NCI-H1048 (cell line): ENCODE measurements around the gene ZNF777.
A peak's percentile ranks its signal among the peaks of the same experiment; 100 is the strongest.
"Not testable (repeated sequence)": the region's sequence is repeated elsewhere in the genome, so short reads cannot be mapped to it uniquely, and the experiment has no call there.

Experiments used
- DNase-seq: peaks from one replicate; lab custom pipeline; 2025; lab: John Stamatoyannopoulos, UW

Gene ZNF777

DNA sequence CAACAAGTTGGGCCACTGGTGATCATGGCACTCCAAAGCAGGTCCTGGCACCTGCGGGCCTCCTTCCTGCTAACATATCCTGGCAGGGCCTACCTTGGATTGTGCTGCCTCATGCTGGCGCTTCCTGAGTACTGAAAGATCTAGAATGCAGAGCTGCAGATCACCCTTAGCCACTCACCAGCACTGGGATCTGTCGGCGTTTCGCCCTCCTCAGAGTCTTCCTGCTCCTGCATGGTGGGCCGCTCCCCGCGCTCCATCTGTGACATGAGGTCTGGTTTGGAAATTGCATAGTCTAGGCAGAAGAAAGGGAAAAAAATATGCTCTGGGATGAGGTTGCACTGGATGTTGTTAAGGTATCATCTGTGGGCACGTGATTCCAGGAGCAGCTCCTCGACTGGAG is 10.0 kb downstream of the ZNF777 start:
- DNase-seq: no peak

GRCh38 chr7:149449897-149450296 is 11.0 kb downstream of the ZNF777 start:
- no peak for DNase-seq

DNA sequence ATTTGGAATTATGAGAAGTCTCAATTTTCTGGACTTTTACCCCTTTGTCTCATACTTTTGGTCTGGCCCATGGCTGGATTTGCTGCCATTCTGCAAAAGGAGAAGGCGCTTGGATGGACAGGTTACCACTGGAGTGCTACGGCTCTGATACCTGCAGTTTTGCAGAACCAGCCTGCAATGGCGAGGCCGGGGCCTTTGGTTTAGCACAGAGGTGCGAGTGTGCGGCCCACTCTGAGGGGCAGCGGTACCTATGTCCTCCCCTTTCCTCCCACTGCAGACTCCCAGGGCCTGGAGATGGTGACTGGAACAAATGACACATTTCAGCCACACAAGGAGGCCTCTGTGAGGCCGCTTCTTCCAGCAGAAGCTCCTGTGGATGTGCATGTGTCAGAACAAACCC is 11.9 kb downstream of the ZNF777 start:
- DNase-seq: no peak

DNA sequence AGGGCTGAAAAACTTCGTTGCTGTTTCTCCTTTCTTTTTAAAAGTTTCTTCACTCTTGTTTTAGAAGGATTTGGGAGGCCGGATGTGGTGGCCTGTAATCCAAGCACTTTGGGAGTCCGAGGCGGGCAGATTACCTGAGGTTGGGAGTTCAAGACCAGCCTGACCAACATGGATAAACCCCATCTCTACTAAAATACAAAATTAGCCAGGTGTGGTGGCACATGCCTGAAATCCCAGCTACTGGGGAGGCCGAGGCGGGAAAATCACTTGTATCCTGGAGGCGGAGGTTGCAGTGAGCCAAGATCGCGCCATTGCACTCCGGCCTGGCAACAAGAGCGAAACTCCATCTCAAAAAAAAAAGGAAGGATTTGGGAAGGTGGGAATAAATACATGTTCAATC is 14.8 kb downstream of the ZNF777 start:
- not testable (repeated sequence) for DNase-seq

DNA sequence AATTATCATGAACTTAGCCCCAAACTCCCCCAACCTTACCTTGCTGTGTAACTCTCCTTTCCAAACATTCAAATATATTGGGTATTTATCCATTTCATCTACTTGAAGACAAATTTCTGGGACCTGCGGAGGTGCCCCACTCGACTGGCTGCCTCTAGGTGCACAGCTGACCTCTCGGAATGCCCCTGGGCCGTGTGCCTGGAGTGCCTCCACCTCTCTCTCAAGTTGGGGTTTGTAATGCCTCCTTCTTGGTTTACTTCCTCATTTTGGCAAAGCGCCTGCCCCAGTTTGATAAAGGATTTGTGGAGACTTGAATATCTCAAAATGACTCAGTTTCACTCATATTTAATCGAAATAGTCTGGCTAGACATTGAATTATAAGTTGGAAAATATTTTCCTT is 16.6 kb downstream of the ZNF777 start:
- DNase-seq: no peak

DNA sequence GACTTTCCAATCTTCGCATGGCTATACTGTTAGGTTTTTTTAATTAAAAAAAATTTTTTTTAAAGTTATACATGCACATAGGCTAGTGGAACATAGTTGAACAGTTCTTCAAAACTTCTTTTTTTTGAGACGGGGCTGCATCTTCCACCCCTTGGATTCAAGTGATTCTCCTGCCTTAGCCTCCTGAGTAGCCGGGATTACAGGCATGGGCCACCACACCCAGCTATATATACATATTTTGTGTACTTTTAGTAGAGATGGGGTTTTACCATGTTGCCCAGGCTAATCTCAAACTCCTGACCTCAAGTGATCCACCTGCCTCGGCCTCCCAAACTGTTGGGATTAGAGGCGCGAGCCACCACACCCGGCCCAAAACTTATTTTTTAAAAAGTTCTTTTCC is 17.3 kb downstream of the ZNF777 start:
- DNase-seq: no peak

DNA sequence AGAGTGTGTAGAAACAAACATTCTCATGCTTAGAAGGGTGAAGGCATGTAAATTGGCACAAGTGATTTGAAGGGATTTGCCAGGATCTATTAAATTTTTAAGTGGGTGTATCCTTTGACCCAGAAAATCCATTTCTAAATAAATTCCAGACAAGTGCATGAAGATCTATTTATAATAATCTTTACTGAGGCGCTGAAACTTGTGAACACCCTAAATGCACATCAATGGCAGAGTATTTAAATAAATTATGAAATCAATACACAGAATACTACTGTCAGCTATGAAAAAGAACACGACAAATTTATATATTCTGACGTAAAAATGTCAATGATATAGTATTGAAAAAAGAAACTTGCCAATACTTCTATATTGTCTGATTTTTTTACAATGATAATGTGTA is 17.9 kb downstream of the ZNF777 start:
- no peak for DNase-seq

DNA sequence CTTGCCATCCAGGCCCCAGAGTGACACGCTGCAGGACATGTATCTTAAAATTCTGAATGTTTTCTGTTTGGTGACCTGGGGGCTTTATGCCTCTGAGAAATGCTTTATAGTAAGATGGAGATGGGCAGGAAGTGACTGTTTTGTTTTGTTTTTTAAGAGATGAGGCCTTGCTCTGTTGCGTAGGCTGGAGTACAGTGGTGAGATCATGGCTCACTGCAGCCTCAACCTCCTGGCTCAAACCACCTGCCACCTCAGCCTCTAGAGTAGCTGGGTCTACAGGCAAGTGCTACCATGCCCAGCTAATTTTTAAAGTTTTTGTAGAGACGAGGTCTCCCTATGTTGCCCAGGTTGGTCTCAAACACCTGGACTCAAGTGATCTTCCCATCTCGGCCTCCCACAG is 20.6 kb downstream of the ZNF777 start:
- no peak for DNase-seq

DNA sequence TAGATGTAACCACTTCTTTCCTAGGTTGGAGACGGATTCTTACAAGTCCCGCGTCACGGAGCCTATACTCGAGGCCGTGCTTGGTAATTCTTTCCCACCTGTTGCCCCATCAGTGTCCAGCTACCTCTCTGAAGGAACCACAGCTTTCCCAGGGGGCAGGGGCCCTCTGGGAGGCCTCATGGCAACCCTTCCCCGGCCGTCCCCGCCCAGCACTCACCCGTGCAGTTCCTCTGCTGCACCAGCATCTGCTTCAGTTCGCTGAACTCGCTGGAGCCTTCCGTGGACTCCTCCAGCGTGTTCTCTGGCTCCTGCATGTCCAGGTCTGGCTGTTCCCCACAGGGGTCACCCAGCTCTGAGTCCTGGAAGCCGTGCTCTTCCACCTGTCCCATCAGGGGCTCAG is 24.5 kb downstream of the ZNF777 start:
- DNase-seq: no peak

DNA sequence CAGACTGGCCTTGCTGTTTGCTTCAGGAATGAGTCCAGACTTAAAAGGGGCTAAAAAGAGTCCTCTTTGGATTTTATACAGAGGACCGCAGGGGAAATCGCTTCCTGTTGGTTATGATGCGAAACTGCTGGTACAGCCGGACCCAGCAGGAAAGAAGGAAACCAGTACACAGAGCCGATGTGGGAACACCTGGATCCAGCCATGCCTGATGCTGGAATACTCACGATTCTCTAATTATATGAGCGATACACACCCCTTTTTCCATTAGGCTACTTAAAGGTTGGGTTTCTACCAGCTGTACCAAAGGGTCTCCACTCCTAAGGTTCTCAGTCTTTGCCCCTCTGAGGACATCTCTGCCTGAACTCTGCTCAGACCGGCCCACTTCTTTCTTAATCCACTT is 27.7 kb downstream of the ZNF777 start:
- DNase-seq: no peak

- DNase-seq: no peak
These were observed 28.7 kb downstream of the ZNF777 start for GRCh38 chr7:149432121-149432691.

DNA sequence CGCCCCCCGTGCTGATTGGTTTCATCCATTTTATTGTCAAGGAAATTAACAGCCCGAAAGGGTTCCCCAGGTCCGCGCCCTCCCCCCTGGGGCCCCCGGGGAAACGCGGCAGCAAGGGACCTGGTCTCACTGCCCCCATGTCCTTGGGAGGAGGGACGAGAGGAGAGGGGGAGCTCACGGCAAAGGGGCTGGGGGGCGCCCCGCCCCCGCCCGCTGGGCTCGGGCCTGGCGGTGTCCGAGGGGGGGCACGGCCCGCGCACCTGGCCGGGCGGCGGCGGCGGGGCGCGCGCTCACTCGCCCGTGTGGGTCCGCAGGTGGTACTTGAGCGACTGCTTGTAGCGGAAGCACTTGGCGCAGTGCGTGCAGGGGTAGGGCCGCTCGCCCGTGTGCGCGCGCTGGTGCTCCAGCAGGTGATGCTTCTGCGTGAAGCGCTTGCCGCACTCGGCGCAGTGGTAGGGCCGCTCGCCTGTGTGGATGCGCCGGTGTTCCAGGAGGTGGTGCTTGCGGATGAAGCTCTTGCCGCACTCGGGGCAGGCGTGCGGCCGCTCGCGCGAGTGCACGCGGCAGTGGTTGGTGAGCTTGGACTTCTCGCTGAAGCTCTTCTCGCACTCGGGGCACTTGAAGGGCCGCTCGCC is 29.3 kb downstream of the ZNF777 start:
- no peak for DNase-seq

- DNase-seq: no peak
These were observed 30.7 kb downstream of the ZNF777 start for GRCh38 chr7:149430192-149430591.

GRCh38 chr7:149427893-149428292 is 33.0 kb downstream of the ZNF777 start:
- DNase-seq: no peak

DNA sequence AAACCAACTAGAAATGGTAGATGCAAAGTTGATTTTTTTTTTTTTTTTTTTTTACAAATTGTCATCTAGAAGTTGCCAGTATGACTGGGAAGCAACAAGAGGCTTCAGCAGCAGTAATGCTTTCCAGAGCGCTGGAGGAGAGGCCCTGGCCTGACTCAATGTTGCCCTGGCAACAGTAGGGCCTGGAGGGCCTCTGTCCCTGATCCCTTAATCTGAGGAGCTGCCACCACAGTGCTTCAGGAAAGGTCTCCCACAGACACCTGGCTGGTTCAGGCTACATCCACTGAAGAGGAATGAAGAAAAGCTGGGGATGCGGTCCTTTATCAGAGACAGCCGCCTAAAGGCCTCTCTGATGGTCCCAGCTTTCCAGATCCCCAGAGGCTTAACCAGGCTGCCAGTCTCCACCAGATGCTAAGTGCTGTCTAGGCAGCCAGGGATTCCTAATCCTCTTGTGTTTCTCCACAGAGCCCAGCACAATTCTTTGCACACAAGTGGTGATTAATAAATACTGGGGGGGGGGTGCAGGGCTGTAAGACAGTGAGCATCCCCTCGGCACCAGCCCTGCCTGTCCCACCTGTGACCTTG is 33.7 kb downstream of the ZNF777 start:
- DNase-seq: no peak

- DNase-seq: no peak
These were observed 37.3 kb downstream of the ZNF777 start for GRCh38 chr7:149423449-149424110.

- DNase-seq: no peak
These were observed 38.0 kb downstream of the ZNF777 start for GRCh38 chr7:149422914-149423301.

GRCh38 chr7:149422162-149422913 is 38.5 kb downstream of the ZNF777 start:
- DNase-seq: peak; percentile 20

- no peak for DNase-seq
These were observed 40.9 kb downstream of the ZNF777 start for GRCh38 chr7:149420006-149420405.

DNA sequence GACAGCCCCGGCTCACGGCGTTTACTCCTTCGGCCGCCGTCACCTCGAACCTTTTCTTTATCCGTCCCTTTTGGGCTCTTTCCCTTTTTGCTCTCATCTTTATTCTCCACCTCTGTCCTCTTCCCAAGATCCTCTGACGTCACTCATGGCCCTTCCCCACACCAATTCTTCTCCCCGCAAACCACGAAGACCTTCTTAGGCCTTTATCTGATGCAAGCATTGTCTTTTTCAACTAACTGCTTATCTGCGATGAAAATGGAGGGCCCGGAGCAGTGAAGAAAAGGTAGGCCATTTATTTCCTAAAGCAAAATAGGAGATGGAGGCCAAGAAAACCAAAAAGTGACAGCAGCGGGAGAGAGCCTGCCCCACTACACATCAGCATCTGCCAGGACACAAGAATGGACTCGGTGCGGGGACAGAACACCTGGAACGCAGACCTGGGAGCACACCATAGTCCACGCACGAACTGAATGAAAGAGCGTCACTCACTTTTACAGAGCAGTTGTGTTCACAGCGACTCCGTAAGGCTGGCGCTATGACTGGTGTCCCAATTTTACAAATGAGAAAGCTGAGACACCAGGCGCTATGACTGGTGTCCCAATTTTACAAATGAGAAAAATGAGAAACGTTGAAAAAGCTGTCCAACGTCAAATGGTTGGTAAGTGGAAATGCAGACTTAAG is 45.3 kb downstream of the ZNF777 start:
- DNase-seq: no peak

- no peak for DNase-seq
These were observed 46.0 kb downstream of the ZNF777 start for GRCh38 chr7:149414745-149415390.

- DNase-seq: no peak
These were observed 46.7 kb downstream of the ZNF777 start for GRCh38 chr7:149414171-149414570.
